NCI-H69 (cell line): ENCODE data around the gene SLC6A3.
"Not testable (repeated sequence)": the region's sequence is repeated elsewhere in the genome, so short reads cannot be mapped to it uniquely, and the experiment has no call there.

Experiments used
- DNase-seq: peaks from one replicate; lab custom pipeline; 2025; lab: John Stamatoyannopoulos, UW

SLC6A3 gene

DNA sequence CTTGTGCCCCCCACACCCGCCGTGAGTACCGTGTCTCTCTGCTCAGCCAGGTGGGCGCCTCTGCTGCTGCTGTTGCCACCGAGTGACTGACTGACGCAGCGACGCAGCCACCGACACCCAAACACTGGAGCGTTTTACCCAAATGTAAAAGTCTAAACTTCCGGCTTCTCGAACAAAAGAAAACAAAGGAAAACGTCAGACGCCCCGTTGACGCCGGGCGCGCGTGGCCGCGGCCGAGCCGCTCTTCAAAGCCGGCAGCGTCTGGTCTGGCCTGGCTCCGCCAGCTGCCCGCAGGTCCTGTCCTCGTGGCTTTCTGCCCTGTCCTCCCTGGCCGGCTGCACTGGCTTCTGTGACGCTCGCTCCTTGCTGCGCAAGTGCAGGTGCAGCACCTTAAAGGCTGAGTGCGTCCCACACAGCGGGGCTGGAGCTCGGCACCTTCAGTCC lies 58.9 kb downstream of the SLC6A3 start:
- peak; percentile 88 for DNase-seq

DNA sequence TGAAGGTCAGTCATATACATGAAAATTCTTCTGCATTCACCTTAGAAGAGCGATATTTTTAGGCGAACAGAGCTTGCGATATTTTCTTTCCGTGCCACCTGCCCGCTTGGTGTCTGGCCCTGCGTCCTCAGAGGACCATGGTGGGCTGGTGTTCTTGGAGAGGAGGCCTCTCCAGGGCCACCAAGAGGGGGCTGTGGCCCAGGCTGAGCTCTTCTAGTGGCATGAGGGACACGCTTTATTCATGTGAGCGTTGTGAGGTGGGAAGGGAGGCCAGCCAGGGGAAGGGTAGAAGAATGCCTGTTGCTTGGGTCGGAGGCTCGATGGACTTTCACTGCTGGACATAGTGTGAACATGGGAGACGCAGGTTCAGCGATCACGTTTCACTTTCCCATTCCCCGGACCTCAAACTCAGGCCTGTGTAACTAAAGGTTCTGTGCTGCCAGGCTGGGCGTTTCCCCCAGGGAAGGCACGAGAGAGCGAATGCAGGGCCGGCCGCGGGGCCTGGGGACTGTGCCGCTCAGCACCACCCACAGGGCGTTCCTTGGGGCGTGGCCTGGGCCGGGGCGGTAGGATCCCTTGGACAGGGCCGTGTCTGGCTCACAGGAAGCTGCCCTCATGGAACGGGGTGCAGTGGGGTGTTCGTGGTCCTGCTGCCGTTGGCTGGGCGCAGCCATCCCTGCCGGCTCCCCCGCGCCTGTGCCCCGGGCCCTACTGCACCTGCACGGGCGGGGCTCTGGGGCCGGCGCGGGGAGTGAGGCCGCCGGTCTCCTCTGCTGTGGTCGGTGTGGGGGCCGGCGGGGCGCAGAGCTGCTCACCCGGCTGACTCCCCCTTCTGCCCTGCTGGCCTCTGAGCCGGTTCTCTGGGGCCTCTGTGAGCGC lies 59.6 kb downstream of the SLC6A3 start:
- peak; percentile 95 for DNase-seq

DNA sequence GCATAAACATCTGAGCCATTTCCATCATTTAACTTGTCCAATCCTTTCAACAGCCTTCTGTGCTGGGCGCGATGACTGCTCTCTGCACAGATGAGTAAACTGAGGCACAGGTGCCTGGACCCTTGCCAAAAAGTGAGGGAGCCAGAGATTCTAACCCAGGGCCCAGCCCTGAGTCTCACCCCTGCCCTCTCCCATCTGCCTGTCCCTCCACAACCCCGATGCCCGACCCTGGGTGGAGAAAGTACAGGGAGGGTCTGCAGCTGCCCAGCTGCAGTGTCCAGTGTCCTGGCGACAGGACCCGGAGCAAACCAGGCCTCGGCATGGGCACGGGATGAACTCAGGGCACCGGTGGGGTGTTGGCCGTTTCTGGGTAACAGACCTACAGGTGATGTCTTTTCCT lies 60.7 kb downstream of the SLC6A3 start:
- DNase-seq: no peak

GRCh38 chr5:1383886-1384401 lies 61.3 kb downstream of the SLC6A3 start:
- DNase-seq: no peak

- DNase-seq: no peak
These were observed 61.9 kb downstream of the SLC6A3 start for GRCh38 chr5:1383344-1383743.

- no peak for DNase-seq
These were observed 63.0 kb downstream of the SLC6A3 start for GRCh38 chr5:1382248-1382700.

GRCh38 chr5:1381370-1382247 lies 63.6 kb downstream of the SLC6A3 start:
- DNase-seq: no peak

DNA sequence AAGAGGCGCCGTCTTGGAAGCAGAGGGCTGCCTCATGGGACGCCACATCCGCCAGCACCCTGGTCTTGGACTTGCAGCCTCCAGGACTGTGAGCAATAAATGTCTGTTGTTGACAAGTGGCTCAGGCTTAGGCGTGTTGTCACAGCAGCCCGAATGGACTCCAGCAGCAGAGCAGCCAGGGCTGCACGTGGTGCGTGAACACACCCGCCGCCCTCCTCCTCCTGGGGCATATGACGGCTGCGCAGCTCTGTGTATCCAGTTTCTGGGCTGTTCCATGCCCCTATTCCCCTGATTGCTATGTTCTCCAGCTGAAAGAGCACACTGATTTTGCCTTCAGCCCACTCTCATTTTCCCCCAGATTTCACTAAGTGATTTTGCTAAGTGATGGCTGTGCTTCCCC lies 64.3 kb downstream of the SLC6A3 start:
- DNase-seq: peak; percentile 26

DNA sequence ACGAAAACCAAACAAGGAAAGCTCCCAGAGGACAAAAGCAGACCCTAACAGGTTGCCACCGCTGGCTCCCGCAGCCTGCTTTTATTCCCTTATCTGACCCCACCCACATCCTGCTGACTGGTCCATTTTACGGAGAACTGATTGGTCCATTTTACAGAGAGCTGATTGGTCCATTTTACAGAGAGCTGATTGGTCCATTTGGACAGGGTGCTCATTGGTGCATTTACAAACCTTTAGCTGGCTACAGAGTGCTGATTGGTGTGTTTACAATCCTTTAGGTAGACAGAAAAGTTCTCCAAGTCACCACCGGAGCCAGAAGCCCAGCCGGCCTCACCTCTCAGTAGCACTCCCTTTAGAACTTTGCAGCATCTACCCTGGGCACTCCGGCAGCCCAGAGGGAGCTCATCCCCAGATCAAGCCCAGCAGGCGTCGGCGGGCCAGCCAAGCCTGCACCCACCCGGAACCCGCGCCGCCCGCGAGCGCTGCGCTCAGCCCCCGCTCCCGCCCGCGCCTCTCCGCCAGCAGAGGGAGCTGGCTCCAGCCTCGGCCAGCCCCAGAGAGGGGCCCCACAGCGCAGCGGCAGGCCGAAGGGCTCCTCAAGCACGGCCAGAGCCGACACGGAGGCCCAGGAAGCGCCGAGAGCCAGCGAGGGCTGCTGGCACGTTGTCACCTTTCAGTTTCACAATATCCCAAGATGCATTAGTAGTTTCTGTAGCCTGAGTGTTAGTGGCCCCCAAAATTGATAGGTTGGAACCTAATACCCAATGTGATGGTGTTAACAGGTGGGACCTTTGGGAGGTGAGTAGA lies 65.0 kb downstream of the SLC6A3 start:
- DNase-seq: peak; percentile 65

DNA sequence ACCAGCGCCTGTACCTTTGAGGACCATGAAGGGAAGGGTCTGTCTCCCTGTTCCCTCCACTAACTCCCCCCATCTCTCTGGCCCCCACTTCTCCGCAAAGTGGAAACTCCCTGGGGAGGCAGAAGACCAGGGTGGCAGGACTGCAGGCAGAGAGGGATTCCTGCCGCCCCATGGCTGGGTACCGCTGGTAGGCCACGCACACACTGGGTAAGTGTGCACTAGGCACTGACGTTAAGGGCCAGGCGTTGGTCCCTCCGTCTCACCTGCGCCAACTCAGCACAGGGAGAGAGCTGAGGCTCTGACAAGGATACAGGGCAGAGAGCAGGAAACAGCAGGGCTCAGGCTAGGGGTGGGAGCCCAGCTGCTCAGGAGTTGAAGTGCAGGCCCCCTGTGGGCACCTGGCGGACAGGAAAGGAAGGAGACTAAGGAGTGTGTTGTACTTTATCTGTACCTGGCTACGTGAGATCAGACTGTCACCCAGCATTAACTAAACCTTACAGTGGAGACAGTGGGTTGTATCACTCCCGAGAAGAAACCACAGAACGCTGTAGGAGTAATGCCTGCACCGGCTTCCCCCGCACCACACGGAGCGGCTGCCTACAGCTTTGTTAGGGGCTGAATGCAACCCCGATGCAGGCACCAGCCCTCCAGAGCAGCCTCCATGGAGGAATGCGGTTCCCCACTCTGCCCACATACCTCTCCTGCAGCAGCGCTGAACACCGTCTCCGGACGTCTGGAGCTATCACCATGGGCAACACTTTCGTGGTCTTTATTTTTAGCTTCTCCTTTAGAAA lies 66.2 kb downstream of the SLC6A3 start:
- peak; percentile 23 for DNase-seq

DNA sequence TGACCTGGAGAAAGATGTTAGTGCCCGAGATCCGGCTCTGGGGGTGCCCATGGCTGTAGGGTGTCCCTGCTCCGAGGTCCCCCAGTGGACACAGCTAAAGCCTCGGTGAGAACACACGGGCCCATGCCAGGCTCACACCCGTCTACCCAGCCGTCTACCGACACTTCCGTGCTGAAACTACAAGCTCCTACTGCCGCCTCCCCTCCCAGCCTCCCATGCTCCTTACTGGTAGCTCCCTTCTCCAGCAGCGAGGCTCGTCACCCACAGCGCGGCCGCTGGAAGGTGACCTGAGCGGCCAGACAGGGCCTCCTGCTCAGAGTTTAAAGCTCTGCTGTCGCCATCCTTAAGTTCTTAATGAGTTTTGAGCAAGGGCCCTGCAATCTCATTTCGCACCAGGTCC lies 67.1 kb downstream of the SLC6A3 start:
- DNase-seq: no peak

GRCh38 chr5:1376981-1377380 lies 68.3 kb downstream of the SLC6A3 start:
- DNase-seq: no peak

- no peak for DNase-seq
These were observed 69.1 kb downstream of the SLC6A3 start for GRCh38 chr5:1375871-1376810.

DNA sequence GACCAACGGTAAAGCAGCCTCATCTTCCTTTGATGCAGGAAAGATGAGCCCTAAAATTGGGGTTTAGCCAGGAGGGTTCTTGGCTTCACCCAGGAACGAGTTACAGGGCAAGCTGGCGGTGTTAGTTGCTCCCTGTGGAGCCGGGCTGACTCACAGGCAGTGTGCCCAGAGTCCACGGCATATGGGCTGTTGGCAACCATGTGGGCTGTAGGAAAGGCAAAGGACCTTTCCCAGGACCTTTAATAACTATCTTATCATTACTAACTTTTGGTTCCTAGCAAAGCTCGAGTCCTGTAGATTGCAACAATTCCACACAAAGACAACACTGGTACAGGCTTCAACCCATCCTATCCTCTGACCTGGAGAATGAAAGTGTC lies 70.6 kb downstream of the SLC6A3 start:
- peak; percentile 59 for DNase-seq

- no peak for DNase-seq
These were observed 71.1 kb downstream of the SLC6A3 start for GRCh38 chr5:1374030-1374678.

GRCh38 chr5:1371972-1372342 lies 73.3 kb downstream of the SLC6A3 start:
- DNase-seq: not testable (repeated sequence)

- no peak for DNase-seq
These were observed 73.8 kb downstream of the SLC6A3 start for GRCh38 chr5:1371218-1371971.

DNA sequence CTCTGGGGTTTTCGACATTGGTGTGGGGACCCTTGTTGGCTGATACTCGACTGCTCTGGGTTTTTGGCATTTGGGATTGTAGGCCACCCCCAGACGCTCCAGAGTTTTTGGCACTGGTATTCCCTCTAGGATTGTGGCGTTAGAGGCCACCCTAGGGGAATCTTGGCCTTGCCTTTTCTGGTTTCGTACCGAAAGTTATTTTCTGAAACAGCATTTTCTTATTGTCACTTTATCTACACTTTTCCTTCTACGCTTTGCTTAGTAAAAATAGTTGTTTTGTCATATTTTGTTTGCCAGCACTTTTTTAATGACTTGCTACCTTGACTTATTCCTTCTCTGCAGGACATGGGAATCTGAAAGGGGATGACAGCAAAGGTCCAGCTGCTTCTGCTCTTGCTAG lies 75.2 kb downstream of the SLC6A3 start:
- DNase-seq: no peak

- no peak for DNase-seq
These were observed 76.5 kb downstream of the SLC6A3 start for GRCh38 chr5:1368756-1369155.
